ENCODE measurements around the gene PIGT.

The PIGT gene

GRCh38 chr20:45402946-45403345 lies 13.0 kb upstream of the PIGT start:
- DNase-seq: no peak

GRCh38 chr20:45404438-45404837 lies 11.5 kb upstream of the PIGT start:
- DNase-seq: no peak

- peak in 1 of 2 experiments; percentile 26 for DNase-seq
Observed at GRCh38 chr20:45405571-45406259, 10.2 kb upstream of the PIGT start.

GRCh38 chr20:45406260-45407066 lies 9.5 kb upstream of the PIGT start:
- peak; percentile 73 to 80 for DNase-seq

GRCh38 chr20:45407067-45407745 lies 8.7 kb upstream of the PIGT start:
- no peak for DNase-seq

- DNase-seq: no peak
Observed at GRCh38 chr20:45407783-45408645, 7.9 kb upstream of the PIGT start, which contains the start of gene DBNDD2. TSS of gene DBNDD2 (plus strand) at chr20:45408289. CDS start at chr20:45408468, 179 bp downstream.

GRCh38 chr20:45408646-45409213 lies 7.2 kb upstream of the PIGT start:
- DNase-seq: no peak

GRCh38 chr20:45409521-45410272 lies 6.2 kb upstream of the PIGT start:
- DNase-seq: no peak

GRCh38 chr20:45410887-45411286 lies 5.1 kb upstream of the PIGT start:
- no peak for DNase-seq

- DNase-seq: no peak
Observed at GRCh38 chr20:45412653-45413052, 3.3 kb upstream of the PIGT start.

GRCh38 chr20:45413479-45413878 lies 2.5 kb upstream of the PIGT start:
- no peak for DNase-seq

GRCh38 chr20:45416917-45417316 lies 976 bp downstream of the PIGT start:
- no peak for DNase-seq

GRCh38 chr20:45419188-45420091 lies 3.5 kb downstream of the PIGT start:
- DNase-seq: peak; percentile 63 to 83

GRCh38 chr20:45420125-45420524 lies 4.2 kb downstream of the PIGT start:
- no peak for DNase-seq

- DNase-seq: no peak
Observed at GRCh38 chr20:45423700-45424099, 7.8 kb downstream of the PIGT start.

GRCh38 chr20:45425561-45425960 lies 9.6 kb downstream of the PIGT start:
- no peak for DNase-seq

GRCh38 chr20:45426320-45427016 lies 10.5 kb downstream of the PIGT start:
- no peak for DNase-seq

- no peak for DNase-seq
Observed at GRCh38 chr20:45427236-45428149, 11.6 kb downstream of the PIGT start.

GRCh38 chr20:45429618-45430017 lies 13.7 kb downstream of the PIGT start:
- DNase-seq: no peak
